NCI-H1092 (cell line): Measurements from ENCODE around the gene CMIP.

Experiments used
- DNase-seq: peaks from one replicate; lab custom pipeline; 2025; lab: John Stamatoyannopoulos, UW

CMIP gene

GRCh38 chr16:81535679-81536360 lies 91.2 kb downstream of the CMIP start:
- no peak for DNase-seq

GRCh38 chr16:81536648-81537047 lies 92.0 kb downstream of the CMIP start:
- no peak for DNase-seq

- no peak for DNase-seq
Observed at GRCh38 chr16:81537721-81538561, 93.3 kb downstream of the CMIP start.

- no peak for DNase-seq
Observed at GRCh38 chr16:81539009-81539758, 94.6 kb downstream of the CMIP start.

GRCh38 chr16:81539759-81540472 lies 95.3 kb downstream of the CMIP start:
- no peak for DNase-seq

GRCh38 chr16:81541314-81541713 lies 96.7 kb downstream of the CMIP start:
- DNase-seq, result no peak

GRCh38 chr16:81542609-81543570 lies 98.3 kb downstream of the CMIP start:
- DNase-seq, result no peak

GRCh38 chr16:81543571-81543970 lies 99.0 kb downstream of the CMIP start:
- DNase-seq, result no peak

GRCh38 chr16:81544261-81544660 lies 99.7 kb downstream of the CMIP start:
- no peak for DNase-seq

- DNase-seq, result no peak
Observed at GRCh38 chr16:81544700-81545271, 100.2 kb downstream of the CMIP start.

GRCh38 chr16:81545470-81546250 lies 101.1 kb downstream of the CMIP start:
- no peak for DNase-seq

- DNase-seq, result no peak
Observed at GRCh38 chr16:81546781-81547180, 102.2 kb downstream of the CMIP start.

- no peak for DNase-seq
Observed at GRCh38 chr16:81547194-81547938, 102.8 kb downstream of the CMIP start.

GRCh38 chr16:81547939-81548216 lies 103.3 kb downstream of the CMIP start:
- DNase-seq, result no peak

GRCh38 chr16:81548551-81548875 lies 103.9 kb downstream of the CMIP start:
- no peak for DNase-seq

- DNase-seq, result no peak
Observed at GRCh38 chr16:81548876-81549546, 104.4 kb downstream of the CMIP start.

- no peak for DNase-seq
Observed at GRCh38 chr16:81549547-81550431, 105.2 kb downstream of the CMIP start.

- no peak for DNase-seq
Observed at GRCh38 chr16:81550432-81550808, 105.8 kb downstream of the CMIP start.
